Activated naive CD8-positive, alpha-beta T cell treated with anti-CD3 and anti-CD28 coated beads, Interleukin-2, amount 50 U/mL, for 24 hours (primary cell): ENCODE results near the gene AEN.

Source experiments
- ATAC-seq: fragments of 150-1000 bp; cut with Tn5 transposase; one replicate; pipeline ENCODE4 v1.10.0; 2021
- DNase-seq: peaks from one replicate; pipeline ENCODE4 v3.0.0; 2021
- H3K27ac Mint-ChIP-seq: one replicate; pipeline ENCODE4 v1.8.0; 2021; ENCODE audit warnings: mild to moderate bottlenecking, mixed read lengths
- H3K27me3 Mint-ChIP-seq: one replicate; pipeline ENCODE4 v1.8.0; 2021; ENCODE audit warnings: mixed read lengths
- H3K36me3 Mint-ChIP-seq: one replicate; pipeline ENCODE4 v1.8.0; 2021; ENCODE audit warnings: low read depth, mixed read lengths
- H3K4me1 Mint-ChIP-seq: one replicate; pipeline ENCODE4 v1.8.0; 2021; ENCODE audit warnings: mixed read lengths
- H3K4me3 Mint-ChIP-seq: one replicate; pipeline ENCODE4 v1.8.0; 2021; ENCODE audit warnings: mild to moderate bottlenecking, moderate library complexity, mixed read lengths
- H3K9me3 Mint-ChIP-seq: one replicate; pipeline ENCODE4 v1.8.0; 2021; ENCODE audit warnings: mixed read lengths

Gene AEN

GRCh38 chr15:88620995-88621772 is at the start of gene AEN:
Gene AEN, plus strand, starts transcription at chr15:88621340. Its CDS starts 4,870 bp downstream, at chr15:88626210.
- Mint-ChIP-seq H3K27ac (peak within 1 kb of the TSS; percentile 98), H3K27me3 (peaks cover 5% of the 10 kb centered on the region), H3K4me1 (peaks cover 46% of the 10 kb centered on the region), H3K4me3 (peak within 1 kb of the TSS; percentile 98), H3K36me3 (peaks cover 38% of the 10 kb centered on the region), H3K9me3 (no peaks in the 10 kb centered on the region)
- ATAC-seq = peak; percentile 80
- peak; percentile 93 for DNase-seq

- H3K27me3 Mint-ChIP-seq = no peaks in the 10 kb centered on the region
- no peak overlapping the region for H3K4me3 Mint-ChIP-seq
- H3K36me3 Mint-ChIP-seq = no peaks in the 10 kb centered on the region
- DNase-seq (no peak), ATAC-seq (no peak)
- H3K9me3 Mint-ChIP-seq = no peaks in the 10 kb centered on the region
- no peak overlapping the region for H3K27ac Mint-ChIP-seq
- H3K4me1 Mint-ChIP-seq = no peaks in the 10 kb centered on the region
Measured at GRCh38 chr15:88571852-88572259, 49.3 kb upstream of the AEN start.

- DNase-seq (no peak), ATAC-seq (no peak)
- Mint-ChIP-seq H3K4me3 (no peak overlapping the region), H3K27me3 (no peaks in the 10 kb centered on the region), H3K9me3 (no peaks in the 10 kb centered on the region), H3K4me1 (no peaks in the 10 kb centered on the region), H3K36me3 (no peaks in the 10 kb centered on the region), H3K27ac (no peak overlapping the region)
Measured at GRCh38 chr15:88574077-88574476, 47.1 kb upstream of the AEN start.

GRCh38 chr15:88574655-88575054 is 46.5 kb upstream of the AEN start:
- H3K27ac Mint-ChIP-seq = no peak overlapping the region
- ATAC-seq = no peak
- no peak for DNase-seq
- H3K9me3 Mint-ChIP-seq = no peaks in the 10 kb centered on the region
- H3K27me3 Mint-ChIP-seq = no peaks in the 10 kb centered on the region
- no peaks in the 10 kb centered on the region for H3K36me3 Mint-ChIP-seq
- no peak overlapping the region for H3K4me3 Mint-ChIP-seq
- H3K4me1 Mint-ChIP-seq = no peaks in the 10 kb centered on the region

GRCh38 chr15:88579322-88579721 is 41.8 kb upstream of the AEN start:
- Mint-ChIP-seq H3K27me3 (no peaks in the 10 kb centered on the region), H3K9me3 (no peaks in the 10 kb centered on the region), H3K4me1 (no peaks in the 10 kb centered on the region), H3K4me3 (no peak overlapping the region), H3K27ac (no peak overlapping the region), H3K36me3 (no peaks in the 10 kb centered on the region)
- DNase-seq (no peak), ATAC-seq (no peak)

GRCh38 chr15:88580532-88580931 is 40.6 kb upstream of the AEN start:
- Mint-ChIP-seq H3K27me3 (no peaks in the 10 kb centered on the region), H3K4me3 (no peak overlapping the region), H3K9me3 (no peaks in the 10 kb centered on the region), H3K36me3 (no peaks in the 10 kb centered on the region), H3K27ac (no peak overlapping the region), H3K4me1 (no peaks in the 10 kb centered on the region)
- no peak for ATAC-seq
- DNase-seq = no peak

GRCh38 chr15:88586401-88587162 is 34.6 kb upstream of the AEN start:
- Mint-ChIP-seq H3K27me3 (peaks cover 2% of the 10 kb centered on the region), H3K4me1 (no peaks in the 10 kb centered on the region), H3K27ac (no peak overlapping the region), H3K36me3 (no peaks in the 10 kb centered on the region), H3K4me3 (no peak overlapping the region), H3K9me3 (no peaks in the 10 kb centered on the region)
- ATAC-seq = no peak
- DNase-seq = no peak

- Mint-ChIP-seq H3K27me3 (peaks cover 2% of the 10 kb centered on the region), H3K4me1 (no peaks in the 10 kb centered on the region), H3K4me3 (no peak overlapping the region), H3K27ac (no peak overlapping the region), H3K9me3 (no peaks in the 10 kb centered on the region), H3K36me3 (no peaks in the 10 kb centered on the region)
- ATAC-seq (no peak), DNase-seq (no peak)
Measured at GRCh38 chr15:88590759-88591158, 30.4 kb upstream of the AEN start.

- no peak overlapping the region for H3K27ac Mint-ChIP-seq
- no peaks in the 10 kb centered on the region for H3K9me3 Mint-ChIP-seq
- no peaks in the 10 kb centered on the region for H3K4me1 Mint-ChIP-seq
- no peak overlapping the region for H3K4me3 Mint-ChIP-seq
- H3K36me3 Mint-ChIP-seq = no peaks in the 10 kb centered on the region
- no peak for ATAC-seq
- DNase-seq = no peak
- H3K27me3 Mint-ChIP-seq = peaks cover 2% of the 10 kb centered on the region
Measured at GRCh38 chr15:88591384-88591783, 29.8 kb upstream of the AEN start.

GRCh38 chr15:88603885-88604284 is 17.3 kb upstream of the AEN start:
- H3K36me3 Mint-ChIP-seq = peaks cover 2% of the 10 kb centered on the region
- H3K27me3 Mint-ChIP-seq = peaks cover 59% of the 10 kb centered on the region
- H3K4me3 Mint-ChIP-seq = no peak overlapping the region
- H3K9me3 Mint-ChIP-seq = no peaks in the 10 kb centered on the region
- peak; percentile 40 for ATAC-seq
- H3K27ac Mint-ChIP-seq = no peak overlapping the region
- peaks cover 20% of the 10 kb centered on the region for H3K4me1 Mint-ChIP-seq
- DNase-seq = no peak

GRCh38 chr15:88604381-88605188 is 16.6 kb upstream of the AEN start:
- H3K4me1 Mint-ChIP-seq = peaks cover 20% of the 10 kb centered on the region
- H3K27me3 Mint-ChIP-seq = peaks cover 64% of the 10 kb centered on the region
- peaks cover 2% of the 10 kb centered on the region for H3K36me3 Mint-ChIP-seq
- DNase-seq = no peak
- no peak overlapping the region for H3K27ac Mint-ChIP-seq
- H3K4me3 Mint-ChIP-seq = no peak overlapping the region
- ATAC-seq = no peak
- no peaks in the 10 kb centered on the region for H3K9me3 Mint-ChIP-seq

- peaks cover 20% of the 10 kb centered on the region for H3K4me1 Mint-ChIP-seq
- ATAC-seq = peak; percentile 68
- no peak overlapping the region for H3K27ac Mint-ChIP-seq
- peaks cover 64% of the 10 kb centered on the region for H3K27me3 Mint-ChIP-seq
- H3K4me3 Mint-ChIP-seq = peak overlapping the region; percentile 21
- DNase-seq = peak; percentile 60
- peaks cover 2% of the 10 kb centered on the region for H3K36me3 Mint-ChIP-seq
- no peaks in the 10 kb centered on the region for H3K9me3 Mint-ChIP-seq
Measured at GRCh38 chr15:88605189-88606069, 15.7 kb upstream of the AEN start.

- DNase-seq = no peak
- Mint-ChIP-seq H3K4me3 (no peak overlapping the region), H3K27ac (no peak overlapping the region), H3K9me3 (no peaks in the 10 kb centered on the region), H3K27me3 (peaks cover 69% of the 10 kb centered on the region), H3K36me3 (peaks cover 2% of the 10 kb centered on the region), H3K4me1 (peaks cover 20% of the 10 kb centered on the region)
- ATAC-seq = no peak
Measured at GRCh38 chr15:88606070-88606794, 14.9 kb upstream of the AEN start.
